ENCODE measurements around the gene GNA12. TPM values are rescaled to one million over a fixed set of nuclear protein-coding genes. Genes with fewer than 3 reads are reported as not detected.

Gene GNA12
- total and polyA plus RNA-seq, 12 donors, result 8.2 to 65.1 (median 42.9) TPM

- Histone ChIP-seq H3K36me3 (replicated peaks in 1 of 2) (no peaks in the 10 kb centered on the region), H3K4me3 (no peak overlapping the region), H3K4me1 (replicated peaks in 1 of 2) (no peaks in the 10 kb centered on the region), H3K9me3 (replicated peaks in 1 of 3) (no peaks in the 10 kb centered on the region), H3K27ac (no peak overlapping the region), H3K27me3 (no peaks in the 10 kb centered on the region)
- 72 to 86% (median 78%) methylated on average over 2 of the region's 2 CpGs for WGBS, 4 donors
- TF ChIP-seq POLR2A (IDR thresholded peaks at IDR 0.05) (no peak), CTCF (IDR thresholded peaks at IDR 0.05) (no peak)
- DNase-seq, result no peak
- intact Hi-C loops (cut with DNase I), result no loop called here
Observed at GRCh38 chr7:2851497-2851896, 7.4 kb upstream of the GNA12 start.

- H3K4me1 ChIP-seq (replicated peaks in 1 of 2), result no peaks in the 10 kb centered on the region
- no peak overlapping the region for H3K27ac ChIP-seq
- H3K9me3 ChIP-seq (replicated peaks in 1 of 3), result no peaks in the 10 kb centered on the region
- no peak overlapping the region for H3K4me3 ChIP-seq
- no peak for TF ChIP-seq CTCF (IDR thresholded peaks at IDR 0.05)
- no peak for TF ChIP-seq POLR2A (IDR thresholded peaks at IDR 0.05)
- no peaks in the 10 kb centered on the region for H3K36me3 ChIP-seq (replicated peaks in 1 of 2)
- intact Hi-C loops (cut with DNase I), result loop anchor here in 1 of 2 donors (10.0 kb wide), 1 partner anchor 135 kb away; no protein-coding TSS in a partner anchor
- DNase-seq, result no peak
- 91 to 95% (median 94%) methylated on average over 6 of the region's 6 CpGs for WGBS, 4 donors
- no peaks in the 10 kb centered on the region for H3K27me3 ChIP-seq
Observed at GRCh38 chr7:2849941-2850766, 6.0 kb upstream of the GNA12 start.

GRCh38 chr7:2845034-2845592, 1.0 kb upstream of the GNA12 start:
- Histone ChIP-seq H3K27me3 (no peaks in the 10 kb centered on the region), H3K4me3 (no peak overlapping the region), H3K4me1 (replicated peaks in 1 of 2) (peaks cover 11 to 32% of the 10 kb centered on the region in 2 donors), H3K9me3 (replicated peaks in 1 of 3) (no peaks in the 10 kb centered on the region), H3K27ac (peak overlapping the region in 3 of 5 donors; percentile 51 to 72 (median 65)), H3K36me3 (replicated peaks in 1 of 2) (no peaks in the 10 kb centered on the region)
- peak in 2 of 7 donors; percentile 14 to 36 for DNase-seq
- TF ChIP-seq CTCF (IDR thresholded peaks at IDR 0.05), result no peak
- no peak for TF ChIP-seq POLR2A (IDR thresholded peaks at IDR 0.05)
- 80 to 84% (median 82%) methylated on average over 14 of the region's 14 CpGs for WGBS, 4 donors
- intact Hi-C loops (cut with DNase I), result loop anchor here in 1 of 2 donors (10.0 kb wide), 1 partner anchor 130 kb away; no protein-coding TSS in a partner anchor

GRCh38 chr7:2843711-2844152, 376 bp downstream of the GNA12 start:
- Histone ChIP-seq H3K27me3 (no peaks in the 10 kb centered on the region), H3K4me3 (peak overlapping the region in 3 of 4 donors; percentile 23 to 79 (median 78)), H3K36me3 (replicated peaks in 1 of 2) (no peaks in the 10 kb centered on the region), H3K27ac (peak overlapping the region in 3 of 5 donors; percentile 60 to 94 (median 62)), H3K4me1 (replicated peaks in 1 of 2) (peaks cover 11 to 33% of the 10 kb centered on the region in 2 donors), H3K9me3 (replicated peaks in 1 of 3) (no peaks in the 10 kb centered on the region)
- peak in 6 of 7 donors; percentile 37 to 76 (median 56) for DNase-seq
- no peak for TF ChIP-seq CTCF (IDR thresholded peaks at IDR 0.05)
- TF ChIP-seq POLR2A (IDR thresholded peaks at IDR 0.05), result no peak
- intact Hi-C loops (cut with DNase I), result loop anchor here in 1 of 2 donors (10.0 kb wide), 1 partner anchor 129 kb away; no protein-coding TSS in a partner anchor
- WGBS, 4 donors, result 0 to 1% (median 1%) methylated on average over 12 to 64 of the region's 64 CpGs; no CpG with 5 or more reads in 1 of the 4 donors

Measured in adrenal gland (tissue), 12 donors.